UCSD-AML1 (cell line): ENCODE measurements around the gene RAD51B.

ENCODE experiments used
- DNase-seq: peaks from one replicate; lab custom pipeline; 2025; ENCODE audit not compliant: unreplicated experiment; lab: John Stamatoyannopoulos, UW

RAD51B gene

GRCh38 chr14:68576031-68576430, 756.5 kb downstream of the RAD51B start:
- no peak for DNase-seq

DNA sequence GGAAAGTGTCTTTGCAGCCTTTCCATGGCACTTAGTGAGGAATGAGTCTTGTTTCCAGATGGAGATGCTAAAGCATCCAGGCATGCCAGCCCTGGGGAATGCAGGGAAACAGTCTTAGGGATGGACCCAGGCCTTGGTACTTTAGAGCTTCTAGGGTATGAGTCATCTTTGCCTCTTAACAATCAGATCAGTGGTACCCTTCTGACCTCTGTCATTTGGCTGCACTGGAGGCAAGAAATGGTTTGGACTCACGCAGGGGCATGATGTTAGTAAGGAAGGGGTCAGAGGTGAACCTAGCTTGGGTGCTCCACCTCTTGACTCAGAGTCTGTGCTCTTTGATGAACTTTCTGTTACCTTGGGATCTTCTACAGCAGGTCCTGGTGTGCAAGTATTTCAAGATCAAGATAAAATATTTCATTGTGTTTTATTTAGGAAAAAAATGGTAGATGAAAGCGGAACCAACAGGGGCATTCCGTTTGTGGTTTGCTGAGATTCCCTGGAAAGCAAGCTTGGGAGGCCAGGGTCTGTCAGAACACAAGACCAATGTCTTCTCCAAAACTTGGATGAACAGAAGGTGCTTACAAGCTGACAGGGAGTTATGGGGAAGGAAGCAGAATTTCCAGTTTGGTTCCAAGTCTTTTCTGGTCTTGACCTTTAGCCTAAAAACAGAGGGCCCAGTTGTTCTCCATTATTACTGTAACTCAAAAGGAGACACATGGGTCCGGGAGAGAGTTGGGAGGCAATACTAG, 757.1 kb downstream of the RAD51B start:
- no peak for DNase-seq

DNA sequence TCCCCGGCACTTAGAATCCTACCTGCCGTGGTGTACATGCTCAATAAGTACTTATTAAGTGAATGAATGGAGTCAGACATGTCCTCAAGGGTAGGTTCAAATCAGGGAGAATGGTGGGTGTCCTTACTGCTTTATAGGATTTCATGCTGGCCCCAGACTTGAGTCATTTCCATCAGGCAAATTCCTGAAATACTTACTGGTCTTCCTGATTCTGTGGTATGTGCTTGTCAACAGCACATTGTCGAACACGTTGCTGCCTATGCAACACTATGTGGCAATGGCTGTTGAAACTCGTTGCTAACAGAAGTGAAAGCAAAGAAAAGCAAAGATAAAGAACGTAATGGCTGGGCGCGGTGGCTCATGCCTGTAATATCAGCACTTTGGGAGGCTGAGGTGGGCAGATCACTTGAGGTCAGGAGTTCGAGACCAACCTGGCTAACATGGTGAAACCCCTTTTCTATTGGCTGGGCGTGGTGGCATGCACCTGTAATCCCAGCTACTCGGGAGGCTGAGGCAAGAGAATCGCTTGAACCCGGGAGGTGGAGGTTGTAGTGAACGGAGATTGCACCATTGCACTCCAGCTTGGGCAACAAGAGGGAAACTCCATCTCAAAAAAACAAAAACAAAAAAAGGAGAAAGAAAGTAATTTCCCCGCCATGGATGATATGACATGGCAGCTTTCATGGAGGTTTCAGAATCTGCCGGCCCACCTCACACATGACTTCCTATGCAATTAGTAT, 758.4 kb downstream of the RAD51B start:
- DNase-seq, result no peak

DNA sequence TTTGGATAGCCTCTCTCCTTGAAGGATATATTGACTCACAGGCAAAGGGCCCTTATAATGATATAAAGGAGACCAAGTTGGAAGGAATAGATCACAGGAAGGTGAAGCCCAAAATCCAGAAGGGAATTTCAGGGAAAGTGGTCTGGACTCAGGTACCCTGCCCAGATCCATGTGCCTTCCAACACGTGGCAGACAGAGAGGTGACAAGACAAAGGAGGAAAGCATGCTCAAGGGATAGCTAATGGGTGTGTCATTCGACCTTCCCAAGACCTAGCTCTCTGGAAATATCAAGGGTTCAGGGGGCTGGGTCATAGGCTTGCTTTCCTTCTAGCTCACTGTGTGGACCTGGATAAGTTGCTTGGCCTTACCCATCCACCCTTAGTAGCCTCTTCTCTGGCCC, 759.0 kb downstream of the RAD51B start:
- no peak for DNase-seq

- no peak for DNase-seq
Measured at GRCh38 chr14:68580096-68580645, 760.6 kb downstream of the RAD51B start.

- DNase-seq, result no peak
Measured at GRCh38 chr14:68580671-68581070, 761.1 kb downstream of the RAD51B start.

GRCh38 chr14:68583548-68584280, 764.1 kb downstream of the RAD51B start:
- DNase-seq, result no peak

DNA sequence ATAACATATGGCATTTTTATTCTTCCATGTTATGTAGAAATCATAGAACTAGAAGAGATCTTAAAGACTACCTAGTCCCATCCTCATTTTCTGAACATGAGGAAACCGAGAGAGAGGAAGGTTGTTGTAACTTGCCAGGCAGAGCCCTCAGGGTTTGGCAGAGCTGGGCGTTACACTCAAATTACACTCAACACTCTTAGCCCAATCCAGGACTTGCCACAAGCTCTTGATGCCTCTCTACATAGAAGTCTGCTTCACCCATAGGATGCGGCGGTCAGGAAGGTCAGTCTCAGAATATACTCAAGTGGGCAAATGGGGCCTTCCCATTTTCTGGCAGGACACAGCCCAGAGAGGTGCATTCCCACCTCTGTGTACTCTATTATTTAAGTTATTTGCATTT, 765.2 kb downstream of the RAD51B start:
- no peak for DNase-seq

DNA sequence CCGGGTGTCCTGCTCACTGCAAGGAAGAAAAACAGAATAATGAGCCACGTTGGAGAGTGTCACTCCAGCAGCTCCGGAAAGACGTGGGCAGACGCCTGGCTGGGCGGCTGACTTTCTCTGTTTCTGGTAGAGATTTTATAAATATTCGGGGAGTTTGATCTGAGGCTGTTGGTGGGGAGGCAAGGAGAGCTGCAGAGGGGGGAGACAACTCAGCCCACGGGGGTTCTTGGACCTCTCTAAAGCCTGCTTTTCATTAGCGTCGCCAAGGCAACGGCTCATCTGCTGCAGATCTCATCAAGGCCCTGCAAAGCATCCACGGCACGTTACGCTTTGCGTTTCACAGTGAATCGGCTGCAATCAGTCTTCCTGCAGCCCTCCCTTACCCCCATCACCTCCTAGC, 766.1 kb downstream of the RAD51B start:
- no peak for DNase-seq

DNA sequence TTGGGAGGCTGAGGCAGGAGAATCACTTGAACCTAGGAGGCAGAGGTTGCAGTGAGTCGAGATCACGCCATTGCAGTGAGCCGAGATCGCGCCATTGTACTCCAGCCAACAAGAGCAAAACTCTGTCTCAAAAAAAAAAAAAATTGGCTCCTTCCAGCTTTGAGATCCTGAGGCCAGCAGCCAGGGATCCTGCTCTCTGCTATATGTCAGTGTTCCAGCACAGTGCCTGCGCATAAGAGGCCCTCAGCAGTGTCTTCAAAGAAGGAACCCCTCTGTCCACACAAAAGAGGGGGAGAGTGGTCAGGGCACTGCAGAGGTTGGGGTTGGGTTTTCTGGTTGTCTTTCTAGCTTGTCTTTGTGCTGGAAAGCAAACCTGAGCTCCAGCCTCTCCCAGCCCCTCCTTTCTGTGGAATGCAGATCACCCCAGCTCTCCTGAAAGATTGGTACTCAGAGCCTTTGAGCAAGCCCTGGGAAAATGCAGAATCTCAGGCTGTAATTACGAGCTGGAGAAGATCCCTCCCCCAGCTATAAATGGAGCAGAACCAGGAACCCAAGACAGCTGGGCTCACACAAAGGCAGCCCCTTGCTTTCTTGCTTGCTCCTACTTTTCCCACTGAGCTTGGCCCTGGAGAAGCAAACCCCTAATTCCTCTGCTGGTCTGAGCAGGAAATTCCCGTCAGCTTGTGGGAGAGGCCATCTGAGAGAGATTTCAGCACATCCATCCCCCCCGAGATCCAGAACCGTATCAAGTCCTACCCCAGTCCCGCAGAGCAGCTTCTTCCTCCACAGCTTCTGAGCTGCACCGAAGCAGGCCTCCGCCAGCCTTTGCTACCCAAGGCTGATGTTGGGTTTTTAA, 767.5 kb downstream of the RAD51B start:
- no peak for DNase-seq

- DNase-seq, result no peak
Measured at GRCh38 chr14:68587931-68588330, 768.4 kb downstream of the RAD51B start.

- no peak for DNase-seq
Measured at GRCh38 chr14:68589447-68590200, 770.0 kb downstream of the RAD51B start.

DNA sequence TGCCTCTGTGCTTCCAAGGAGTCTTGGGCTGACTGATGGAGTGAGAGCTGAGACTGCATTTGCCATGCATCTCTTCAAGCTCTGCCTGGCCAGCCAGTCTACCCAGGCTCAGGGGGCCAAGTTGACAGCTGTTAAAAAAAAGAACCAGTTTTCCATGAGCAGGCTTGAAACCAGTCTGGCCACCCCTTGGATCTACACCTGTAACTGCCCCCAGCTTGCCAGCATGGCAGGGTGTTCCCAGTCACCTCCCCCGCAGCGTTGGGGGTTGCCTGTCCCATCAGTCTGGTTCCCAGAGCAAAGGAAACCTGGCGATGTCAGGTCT, 770.6 kb downstream of the RAD51B start:
- DNase-seq, result no peak

GRCh38 chr14:68591786-68592185, 772.2 kb downstream of the RAD51B start:
- DNase-seq, result no peak

- DNase-seq, result no peak
Measured at GRCh38 chr14:68592948-68593556, 773.5 kb downstream of the RAD51B start.

DNA sequence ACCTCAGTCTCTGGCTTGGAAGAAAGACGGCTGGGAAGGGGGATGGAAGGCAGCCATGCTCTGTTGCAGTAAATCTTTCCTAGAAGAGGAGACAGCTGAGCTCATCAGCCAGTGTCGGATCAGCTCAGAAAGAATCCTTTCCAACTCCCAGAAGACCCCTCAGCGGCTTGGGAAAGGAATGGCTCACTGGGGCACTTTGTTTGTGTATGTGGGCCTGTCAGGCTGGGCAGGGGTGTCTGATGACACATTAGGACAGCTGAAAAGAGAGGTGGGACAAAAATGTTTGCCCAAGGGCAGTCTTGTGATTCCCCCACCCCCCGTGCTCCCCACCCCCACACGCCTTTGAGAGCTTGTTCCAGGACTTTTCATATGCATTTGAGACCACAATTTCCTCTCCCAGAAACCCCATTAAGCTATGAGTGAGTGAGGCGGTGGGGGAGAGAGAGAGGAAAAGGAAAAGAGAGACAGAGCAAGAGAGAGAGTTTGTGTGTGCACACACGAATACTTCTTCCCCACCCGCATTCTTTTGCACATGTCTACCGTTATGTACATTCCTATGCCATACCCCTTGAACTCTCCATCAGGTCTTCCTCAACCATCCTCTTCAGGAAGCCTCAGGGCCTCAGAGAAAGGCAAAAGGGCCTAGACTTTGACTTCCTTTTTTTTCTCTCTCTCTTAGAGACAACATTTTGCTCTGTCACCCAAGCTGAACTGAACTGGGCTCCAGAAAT, 774.4 kb downstream of the RAD51B start:
- peak; percentile 52 for DNase-seq

GRCh38 chr14:68594737-68595380, 775.3 kb downstream of the RAD51B start:
- DNase-seq, result no peak

DNA sequence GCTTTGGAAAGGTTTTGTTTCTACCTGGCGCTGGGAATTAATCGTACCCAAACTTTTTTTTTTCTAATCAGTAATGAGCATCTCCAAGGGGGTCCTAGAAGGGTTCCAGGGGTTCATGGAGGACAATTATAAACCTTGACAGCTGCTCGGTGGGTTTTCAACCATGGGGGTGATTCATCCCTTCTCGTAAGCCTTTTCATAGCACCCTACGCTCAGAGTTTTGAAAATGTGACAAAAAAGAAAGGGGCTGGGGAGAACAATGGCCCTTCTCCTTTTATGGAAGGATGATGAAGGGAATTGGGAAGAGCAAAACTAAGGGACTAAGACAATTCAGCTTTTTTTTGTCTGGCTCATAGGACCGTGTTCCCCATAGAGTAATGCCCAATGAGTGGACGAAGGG, 776.6 kb downstream of the RAD51B start:
- no peak for DNase-seq

DNA sequence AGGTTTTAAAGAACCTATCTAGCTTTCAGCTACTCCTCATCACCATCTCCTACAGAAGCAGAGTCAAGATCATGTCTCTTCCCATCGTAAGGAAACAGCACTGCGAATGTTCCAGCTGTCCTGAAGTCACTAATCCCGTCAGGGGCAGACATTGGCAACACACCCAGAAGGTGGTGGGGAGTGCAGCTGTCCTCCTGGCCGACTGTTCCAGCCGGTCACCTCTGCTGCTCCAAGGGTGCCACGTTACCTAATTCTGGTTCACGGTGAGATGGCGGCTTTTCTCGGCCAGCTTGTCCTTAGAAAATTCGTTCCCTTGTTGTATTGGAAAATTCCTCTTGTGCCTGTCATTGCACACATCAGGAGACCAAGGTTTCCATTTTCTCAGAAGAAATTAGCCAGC, 777.1 kb downstream of the RAD51B start:
- DNase-seq, result no peak
